NCI-H1048 (cell line): ENCODE measurements around the gene DHX58.

Experiments used
- DNase-seq: peaks from one replicate; lab custom pipeline; 2025; lab: John Stamatoyannopoulos, UW

The DHX58 gene

GRCh38 chr17:42109086-42109485 is 3.4 kb downstream of the DHX58 start:
- DNase-seq: no peak

- DNase-seq: peak; percentile 89
These were observed 4.6 kb downstream of the DHX58 start for GRCh38 chr17:42107597-42108576.

- DNase-seq: no peak
These were observed 5.4 kb downstream of the DHX58 start for GRCh38 chr17:42107124-42107523.

GRCh38 chr17:42106009-42106408 is 6.5 kb downstream of the DHX58 start:
- no peak for DNase-seq

- no peak for DNase-seq
These were observed 8.2 kb downstream of the DHX58 start for GRCh38 chr17:42104264-42104663.

- no peak for DNase-seq
These were observed 9.1 kb downstream of the DHX58 start for GRCh38 chr17:42103221-42103954.

- DNase-seq: peak; percentile 35
These were observed 10.8 kb downstream of the DHX58 start for GRCh38 chr17:42101513-42102292.

GRCh38 chr17:42098730-42099399 is 13.6 kb downstream of the DHX58 start:
- DNase-seq: no peak

- DNase-seq: no peak
These were observed 14.6 kb downstream of the DHX58 start, which contains the start of gene ZNF385C for GRCh38 chr17:42097691-42098631. Gene ZNF385C (minus strand): TSS chr17:42098473. CDS start chr17:42063056, 35,417 bp downstream.

GRCh38 chr17:42096360-42097111 is 16.0 kb downstream of the DHX58 start:
- no peak for DNase-seq

GRCh38 chr17:42094375-42095069 is 18.0 kb downstream of the DHX58 start:
- DNase-seq: no peak

GRCh38 chr17:42092939-42093338 is 19.6 kb downstream of the DHX58 start:
- DNase-seq: no peak

- DNase-seq: no peak
These were observed 21.3 kb downstream of the DHX58 start for GRCh38 chr17:42090964-42091790.

- no peak for DNase-seq
These were observed 23.8 kb downstream of the DHX58 start for GRCh38 chr17:42088736-42089135.

- no peak for DNase-seq
These were observed 24.5 kb downstream of the DHX58 start for GRCh38 chr17:42087736-42088705.

GRCh38 chr17:42087042-42087701 is 25.3 kb downstream of the DHX58 start:
- DNase-seq: no peak
